HG03378 (cell line): Measurements from ENCODE around the gene ZNF438.

Experiments used
- ATAC-seq: cut with Tn5 transposase; IDR thresholded peaks from one replicate; pipeline ENCODE4 v1.9.1; 2021; ENCODE audit warnings: mild to moderate bottlenecking, moderate library complexity; ENCODE audit not compliant: unreplicated experiment

ZNF438 gene

DNA sequence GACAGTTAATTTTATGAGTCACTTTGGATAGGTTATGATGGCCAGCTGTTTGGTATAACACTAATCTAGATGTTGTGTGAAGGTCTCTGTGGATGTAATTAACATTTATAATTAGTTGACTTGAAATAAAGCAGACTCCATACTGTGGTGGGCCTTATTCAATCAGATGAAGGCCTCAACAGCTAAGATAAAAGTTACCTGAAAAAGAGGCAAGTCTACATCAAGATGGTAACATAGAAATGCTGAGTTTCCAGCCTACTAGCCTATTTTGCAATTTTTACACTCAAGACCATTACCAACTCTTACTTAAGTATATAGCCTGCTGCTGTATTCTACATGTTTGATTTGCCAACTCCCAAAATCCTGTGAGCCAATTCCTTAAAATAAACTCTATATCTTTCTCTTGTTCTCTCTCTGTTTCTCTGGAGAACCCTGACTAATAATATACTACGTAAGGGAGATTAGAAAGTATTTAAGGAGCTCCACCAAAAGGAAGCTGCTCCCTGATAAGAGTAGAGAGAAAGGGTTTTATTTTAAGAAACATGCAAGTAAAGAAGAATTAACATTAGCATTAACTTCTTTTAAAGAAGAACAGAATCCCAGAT, 42.7 kb downstream of the ZNF438 start:
- no peak for ATAC-seq

DNA sequence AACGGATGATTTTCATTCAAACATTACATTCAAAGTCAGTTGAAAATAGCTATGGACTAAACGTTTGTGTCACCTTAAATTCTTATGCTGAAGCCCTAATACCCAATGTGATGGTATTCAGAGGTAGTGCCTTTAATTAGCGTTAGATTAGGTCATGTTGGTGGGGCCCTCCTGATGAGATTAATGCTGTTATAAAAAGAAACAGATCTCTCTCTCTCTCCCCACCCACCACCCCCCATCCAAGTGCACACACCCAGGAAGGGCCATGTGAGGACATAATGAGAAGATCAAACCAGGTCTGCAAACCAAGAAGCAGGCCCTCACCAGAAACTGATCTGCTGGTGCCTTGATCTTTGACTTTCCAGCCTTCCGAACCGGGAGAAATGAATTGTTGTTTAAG, 44.2 kb downstream of the ZNF438 start:
- no peak for ATAC-seq

DNA sequence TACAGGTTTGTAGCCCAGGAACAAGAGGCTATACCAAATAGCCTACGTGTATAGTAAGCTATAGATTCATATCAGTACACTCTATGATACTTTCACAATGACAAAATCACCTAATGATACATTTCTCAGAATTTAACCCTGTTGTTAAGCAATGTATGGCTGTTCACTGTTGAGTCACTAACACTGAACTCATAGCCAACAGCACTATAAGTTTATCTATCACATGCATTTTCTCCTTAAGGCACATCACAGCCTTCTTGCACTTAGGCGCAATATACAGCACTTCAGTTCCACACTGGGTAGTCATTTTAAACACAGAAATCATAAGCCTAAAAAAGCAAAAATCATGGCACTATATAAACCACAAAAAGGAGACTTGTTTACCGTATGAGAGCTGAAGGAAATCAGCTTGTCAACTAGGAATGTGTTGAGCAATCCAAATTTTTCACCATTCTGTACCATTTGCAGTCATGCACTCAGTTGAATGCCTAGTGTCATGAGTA, 45.6 kb downstream of the ZNF438 start:
- ATAC-seq, result no peak

DNA sequence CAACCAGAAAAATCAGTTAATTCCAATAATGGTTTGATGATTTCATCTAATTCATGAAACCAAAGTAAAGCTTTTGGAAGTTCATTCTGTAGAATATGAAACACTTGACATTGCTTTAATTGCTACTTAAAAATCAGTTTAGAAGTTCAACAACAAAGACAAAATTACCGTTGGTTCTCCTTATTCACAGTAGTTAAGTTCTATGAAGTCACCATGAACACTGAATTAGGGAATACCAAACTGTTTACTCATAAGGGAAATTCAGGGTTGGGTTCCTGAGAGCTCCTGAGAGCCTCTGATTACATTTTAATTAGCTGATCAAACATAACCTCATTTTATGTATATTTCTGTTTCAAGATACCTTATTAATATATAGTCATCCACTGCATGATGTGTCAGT, 46.2 kb downstream of the ZNF438 start:
- no peak for ATAC-seq

DNA sequence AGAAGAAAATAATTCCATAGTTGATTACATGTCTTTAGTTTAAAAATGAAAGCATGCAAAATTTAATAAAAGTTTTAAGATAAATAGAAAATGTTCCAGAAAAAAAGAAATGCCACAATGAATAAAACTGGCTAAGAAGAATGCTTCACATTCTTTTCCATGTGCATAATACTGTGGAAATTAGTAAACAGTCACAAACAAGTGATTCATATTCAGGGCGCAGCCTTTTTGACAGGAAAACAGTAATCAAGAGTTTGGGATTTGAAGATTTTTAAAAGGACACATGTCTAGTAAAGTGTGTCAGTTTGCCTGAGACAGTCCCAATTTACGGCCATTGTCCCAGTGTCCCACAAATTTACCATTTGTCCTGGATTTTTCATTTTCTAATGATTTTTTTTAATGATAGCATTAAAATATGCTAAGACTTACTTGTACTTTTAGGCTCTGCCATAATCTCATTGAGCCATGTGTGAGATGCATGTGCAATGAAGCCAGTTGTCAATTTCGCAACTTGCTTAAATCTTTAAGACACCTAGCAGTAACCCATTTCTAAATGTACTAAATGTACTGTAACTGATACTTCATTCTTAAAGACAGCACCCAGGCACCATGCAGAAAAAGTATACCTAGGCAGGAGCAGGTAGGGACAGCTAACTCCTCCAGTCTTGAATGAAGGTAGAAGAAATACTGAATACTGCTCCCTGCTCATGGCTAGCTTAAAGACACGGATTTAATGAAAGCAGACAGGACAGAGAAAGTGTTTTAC, 46.9 kb downstream of the ZNF438 start:
- no peak for ATAC-seq

DNA sequence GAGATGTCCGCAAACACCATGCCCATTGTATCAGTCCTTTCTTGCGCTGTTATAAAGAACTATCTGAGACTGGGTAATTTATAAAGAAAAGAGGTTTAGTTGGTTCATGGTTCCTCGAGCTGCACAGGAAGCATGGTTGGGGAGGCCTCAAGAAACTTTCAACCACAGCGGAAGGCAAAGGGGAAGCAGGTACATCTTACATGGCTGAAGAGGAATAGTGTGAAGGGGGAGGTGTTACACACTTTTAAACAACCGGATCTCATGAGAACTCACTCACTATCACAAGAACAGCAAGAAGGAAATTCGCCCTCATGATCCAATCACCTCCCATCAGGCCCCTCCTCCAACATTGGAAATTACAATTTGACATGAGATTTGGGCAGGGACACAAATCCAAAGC, 48.5 kb downstream of the ZNF438 start:
- ATAC-seq, result peak; percentile 56

DNA sequence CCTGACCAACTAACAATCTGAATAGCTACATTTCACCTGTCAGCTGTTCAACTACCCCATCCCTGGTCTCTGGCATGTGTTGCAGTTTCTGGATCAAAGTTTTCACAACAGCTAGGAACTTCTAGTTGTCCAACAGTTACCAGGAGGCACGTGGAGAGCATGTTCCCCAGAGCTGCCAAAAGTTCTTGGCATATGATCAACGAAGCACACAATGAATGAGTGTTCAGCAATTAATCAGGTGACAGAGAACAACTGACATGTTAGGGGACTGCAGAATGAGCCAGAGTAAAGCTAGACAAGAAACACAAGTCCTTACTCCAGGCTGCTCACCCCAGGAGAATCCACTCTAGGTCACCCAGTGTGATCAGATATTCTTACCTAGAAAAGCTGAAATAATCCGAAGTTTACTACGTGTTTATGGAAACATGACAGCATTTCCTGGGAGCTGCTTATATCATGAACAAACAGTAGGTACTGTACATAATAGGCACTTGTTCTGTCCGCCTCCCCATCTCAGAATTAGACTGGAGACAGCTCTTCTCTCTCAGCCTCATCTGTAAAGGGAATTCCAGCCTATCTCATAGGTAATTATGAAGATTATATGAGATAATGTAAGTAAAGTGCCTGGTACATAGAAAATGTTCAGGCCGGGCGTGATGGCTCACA, 50.6 kb downstream of the ZNF438 start:
- no peak for ATAC-seq

DNA sequence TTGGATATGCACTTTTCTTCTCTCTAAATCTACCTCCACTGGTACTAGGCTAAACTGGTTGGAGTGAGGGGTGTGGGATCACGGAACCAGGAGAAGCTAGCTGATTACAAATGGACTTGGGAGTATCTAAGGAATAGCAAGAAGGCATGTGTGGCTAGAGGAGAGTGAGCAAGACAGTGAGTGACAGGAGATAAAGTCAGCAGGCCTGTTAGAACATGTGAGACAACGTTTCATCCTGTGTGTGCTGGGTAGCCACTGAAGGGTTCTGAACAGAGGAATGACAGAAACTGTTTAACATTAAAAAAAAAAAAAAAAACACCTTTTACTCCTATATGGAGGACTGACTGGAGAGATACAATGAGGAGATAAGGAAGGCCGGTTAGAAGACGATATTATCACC, 51.7 kb downstream of the ZNF438 start:
- ATAC-seq, result no peak

DNA sequence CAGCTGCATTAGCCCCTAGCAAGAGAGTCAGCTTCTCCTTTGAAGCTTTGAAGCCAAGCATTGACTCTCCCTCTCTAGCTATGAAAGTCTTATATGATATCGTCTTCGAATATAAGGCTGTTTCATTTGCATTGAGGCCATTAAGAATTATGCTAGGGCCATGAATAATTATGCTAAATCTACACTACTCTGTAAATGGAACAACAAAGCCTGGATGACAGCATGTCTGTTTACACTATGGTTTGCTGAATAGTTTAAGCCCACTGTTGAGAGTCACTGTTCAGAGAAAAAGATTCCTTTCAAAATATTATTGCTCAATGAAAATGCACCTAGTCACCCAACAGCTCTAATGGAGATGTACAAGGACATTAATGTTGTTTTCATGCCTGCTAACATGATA, 52.8 kb downstream of the ZNF438 start:
- no peak for ATAC-seq

DNA sequence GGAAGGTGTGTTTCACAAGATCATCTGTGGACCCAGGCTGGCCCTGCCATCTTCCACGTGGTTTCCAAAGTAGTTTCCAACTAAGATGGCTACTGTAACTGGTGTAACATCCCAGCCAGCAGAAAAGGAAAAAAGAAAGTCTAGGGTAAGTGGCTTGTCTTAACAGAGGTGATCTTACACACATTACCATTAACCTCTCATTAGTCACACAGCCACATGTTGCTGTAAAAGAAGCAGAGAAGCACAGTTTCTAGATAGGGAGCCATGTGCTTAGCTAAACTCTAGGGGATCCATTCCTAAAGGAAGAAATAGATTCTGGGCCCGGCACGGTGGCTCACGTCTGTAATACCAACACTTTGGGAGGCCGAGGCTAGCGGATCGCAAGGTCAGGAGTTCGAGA, 54.3 kb downstream of the ZNF438 start:
- ATAC-seq, result no peak

DNA sequence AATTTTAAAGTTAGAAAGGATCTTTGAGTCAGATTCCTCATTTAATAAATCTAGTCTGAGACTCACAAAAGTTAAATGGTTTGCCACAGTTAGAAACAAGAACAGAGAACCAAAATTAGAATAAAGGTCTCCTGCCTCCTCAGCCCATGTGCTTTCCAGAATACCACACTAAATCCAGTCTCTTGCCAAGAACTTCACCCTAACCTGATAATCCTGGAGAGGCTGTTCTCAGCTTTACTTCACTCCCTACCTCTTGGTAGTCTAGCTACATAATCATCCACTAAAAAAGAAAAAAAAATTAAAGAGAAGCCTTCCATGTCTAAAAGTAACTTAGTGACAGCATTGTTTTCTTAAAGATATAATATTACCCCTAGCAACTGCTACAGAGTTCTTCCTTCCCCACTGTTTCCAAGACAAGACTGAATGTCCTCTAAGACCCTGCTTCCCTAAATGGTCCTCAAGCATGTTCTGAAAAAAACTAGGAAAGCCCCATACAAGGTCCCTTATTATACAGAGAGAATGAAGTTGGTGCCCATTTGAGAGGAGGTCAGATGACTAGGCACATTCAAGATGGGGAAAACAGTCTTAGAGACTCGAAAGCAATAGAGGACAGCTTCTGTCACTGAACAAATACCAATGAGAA, 56.8 kb downstream of the ZNF438 start:
- ATAC-seq, result no peak

DNA sequence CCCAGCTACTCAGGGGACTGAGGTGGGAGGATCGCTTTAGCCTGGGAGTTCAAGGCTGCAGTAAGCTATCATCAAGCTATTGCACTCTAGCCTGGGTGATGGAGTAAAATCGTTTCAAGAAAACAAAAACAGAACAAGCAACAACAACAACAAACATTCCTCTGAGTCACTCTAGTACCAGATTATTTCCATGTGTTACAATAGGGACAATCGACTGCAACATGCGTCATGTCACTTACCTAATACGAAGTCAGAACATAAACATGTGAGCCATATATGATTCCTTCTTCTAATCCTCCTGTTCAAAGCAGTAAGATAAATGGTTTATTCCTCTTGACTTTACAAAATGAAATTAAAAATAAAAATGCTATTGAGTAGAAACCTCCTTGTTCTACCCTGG, 57.3 kb downstream of the ZNF438 start:
- no peak for ATAC-seq

DNA sequence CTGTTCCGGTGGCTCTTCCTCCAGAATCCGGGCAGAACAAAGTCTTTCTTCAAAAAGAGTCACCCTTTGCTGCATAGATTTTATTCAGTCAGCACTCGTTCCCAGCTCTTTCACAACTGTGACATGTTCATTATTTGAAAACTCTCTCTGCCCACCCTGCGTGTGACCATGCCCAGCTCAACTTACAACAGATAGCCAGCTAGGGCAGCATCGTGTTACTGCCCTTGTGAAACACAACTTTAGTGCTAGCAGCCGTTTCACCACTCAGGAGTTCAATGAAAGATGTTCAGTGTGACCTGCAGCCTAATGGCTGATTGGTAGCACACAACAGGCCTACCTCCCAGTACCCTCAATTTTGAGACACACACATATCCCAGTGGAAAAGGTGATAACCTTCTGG, 57.9 kb downstream of the ZNF438 start:
- ATAC-seq, result no peak

DNA sequence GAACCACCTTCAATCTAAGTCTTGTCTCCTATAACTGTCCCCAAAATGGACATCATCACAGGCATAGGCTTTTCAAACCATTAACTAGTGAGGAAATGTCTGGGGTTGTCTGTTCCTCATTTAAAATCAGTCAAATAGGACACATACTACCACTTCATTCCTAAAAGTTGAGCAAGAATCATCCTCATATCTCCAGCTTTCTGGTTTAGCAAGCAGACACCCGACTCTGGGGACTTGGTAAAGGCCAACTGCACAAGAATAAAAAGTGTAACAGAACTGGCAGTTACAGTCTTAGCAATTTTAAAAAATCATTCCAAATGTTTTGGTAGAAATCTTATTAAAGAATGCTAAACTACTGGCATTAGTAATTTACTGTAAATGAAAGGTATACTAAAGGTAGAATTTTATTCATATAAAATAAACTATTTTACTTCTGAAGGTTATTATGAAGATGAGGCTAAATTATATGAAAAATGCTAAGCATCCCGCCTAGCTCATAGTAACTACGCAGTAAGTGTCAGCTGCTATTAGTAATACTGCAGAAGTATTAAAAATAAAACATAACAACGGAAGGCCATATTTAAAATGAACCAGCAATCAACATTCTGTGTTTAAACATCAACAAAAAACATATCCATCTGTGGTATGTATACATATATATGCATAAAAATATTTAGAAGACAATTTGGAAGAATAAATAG, 60.8 kb downstream of the ZNF438 start:
- no peak for ATAC-seq

DNA sequence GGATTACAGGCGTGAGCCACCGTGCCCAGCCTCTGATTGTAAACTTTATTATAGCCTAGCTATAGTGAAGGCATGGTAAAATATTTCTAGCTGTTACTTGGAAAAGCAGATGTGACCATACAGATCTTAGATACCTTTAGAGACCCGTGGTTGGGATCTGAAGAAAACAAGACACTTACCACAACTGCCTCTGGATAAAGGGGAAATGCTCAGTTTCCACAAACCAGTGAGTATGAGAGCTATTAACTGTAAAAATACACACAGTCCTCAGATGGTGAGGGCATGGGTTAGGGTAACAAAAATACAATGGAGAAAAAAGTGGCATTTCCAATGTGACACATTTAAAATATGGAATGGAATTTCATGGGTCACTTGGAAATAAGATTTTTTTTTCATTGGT, 63.0 kb downstream of the ZNF438 start:
- ATAC-seq, result no peak

DNA sequence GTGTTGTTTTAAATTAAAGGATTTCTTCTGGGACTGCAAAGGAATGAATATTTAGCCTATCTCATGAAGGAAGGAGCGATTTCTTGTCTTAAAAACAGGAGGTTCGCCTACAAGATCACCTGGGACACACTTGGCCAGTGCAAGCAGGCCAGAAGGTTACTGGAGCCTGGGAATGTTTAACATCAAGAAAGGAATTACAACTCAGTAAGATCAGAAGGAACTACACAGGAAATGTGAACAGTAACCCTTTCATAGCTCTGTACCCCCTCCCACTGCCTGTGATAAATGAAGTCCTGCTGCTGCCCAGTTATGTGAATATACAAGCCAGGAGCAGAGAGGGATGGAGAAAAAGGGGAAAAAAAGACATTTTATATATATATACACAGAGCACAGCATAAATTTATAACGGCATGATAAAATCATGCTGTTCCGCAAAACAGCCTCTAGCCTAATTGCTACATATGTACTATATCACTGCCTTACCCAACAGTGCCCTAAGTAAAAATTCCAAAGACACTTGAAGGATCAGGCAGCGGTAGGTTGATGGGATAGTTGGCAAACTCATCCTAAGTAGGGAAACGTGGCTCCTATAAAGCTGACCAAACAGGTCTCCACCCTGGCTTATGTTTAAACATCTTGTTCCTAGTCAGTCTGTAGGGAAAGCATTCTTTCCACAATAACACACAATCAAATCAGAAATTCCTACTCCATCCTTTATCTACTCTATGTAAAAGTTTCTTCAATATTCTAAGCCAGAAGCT, 63.8 kb downstream of the ZNF438 start:
- no peak for ATAC-seq

DNA sequence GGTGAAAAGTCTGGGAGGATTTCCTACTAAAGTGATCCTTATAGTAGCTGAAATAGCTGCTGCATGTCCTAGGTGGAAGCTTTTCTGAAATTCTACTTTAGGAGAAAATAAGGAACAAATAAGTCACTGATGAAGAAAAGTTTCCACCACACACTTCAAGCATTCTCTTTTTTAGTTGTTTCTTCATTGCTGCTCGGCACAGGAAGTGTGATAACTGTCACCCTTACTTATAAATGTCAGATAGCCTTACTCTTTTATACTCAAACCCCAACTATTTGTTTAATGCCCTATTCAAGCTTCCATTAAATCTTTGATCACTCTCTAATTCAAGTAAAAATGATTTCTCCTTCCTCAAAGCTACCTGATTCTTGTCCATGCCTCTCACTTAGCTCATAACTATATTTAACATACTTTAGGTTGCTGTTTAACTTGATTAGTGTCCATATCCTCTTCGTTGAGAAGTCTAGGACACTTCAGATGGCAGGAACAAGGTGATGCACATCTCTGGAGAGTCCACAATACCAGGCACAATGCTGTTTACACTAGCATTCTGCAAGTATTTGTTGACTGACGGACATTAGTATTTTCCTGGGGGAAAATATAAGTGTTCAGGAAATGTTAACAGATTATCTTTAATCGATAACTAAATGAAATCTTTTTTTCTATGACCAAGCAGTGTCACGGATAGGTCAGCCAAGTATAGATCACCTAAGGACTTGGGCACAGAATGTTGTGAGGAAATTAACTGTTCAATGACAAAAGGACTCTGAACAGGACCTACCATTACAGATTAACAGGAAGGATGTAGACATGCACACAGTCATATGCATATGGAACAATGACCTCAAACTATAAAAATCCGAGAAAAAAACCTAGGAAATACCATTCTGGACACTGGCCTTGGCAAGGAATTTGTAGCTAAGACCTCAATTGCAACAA, 67.4 kb downstream of the ZNF438 start:
- ATAC-seq, result no peak

DNA sequence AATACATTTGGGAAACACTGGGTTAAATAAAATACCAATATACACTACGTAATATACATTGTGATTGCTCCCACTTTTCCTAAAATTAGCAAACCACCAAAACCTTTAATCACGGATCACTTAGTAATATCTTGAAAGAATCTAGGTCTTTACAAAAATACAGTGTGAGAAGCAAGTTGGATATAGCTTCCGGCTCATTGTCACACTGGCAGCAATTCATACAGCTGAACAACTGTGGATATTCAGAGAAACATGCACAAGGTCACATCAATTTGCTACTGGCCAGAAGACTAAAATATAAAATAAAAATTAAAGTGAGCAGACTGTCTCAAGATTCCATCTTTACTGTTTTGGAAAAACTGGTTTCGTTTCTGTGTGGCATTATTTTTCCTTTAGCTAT, 69.1 kb downstream of the ZNF438 start:
- ATAC-seq, result no peak

DNA sequence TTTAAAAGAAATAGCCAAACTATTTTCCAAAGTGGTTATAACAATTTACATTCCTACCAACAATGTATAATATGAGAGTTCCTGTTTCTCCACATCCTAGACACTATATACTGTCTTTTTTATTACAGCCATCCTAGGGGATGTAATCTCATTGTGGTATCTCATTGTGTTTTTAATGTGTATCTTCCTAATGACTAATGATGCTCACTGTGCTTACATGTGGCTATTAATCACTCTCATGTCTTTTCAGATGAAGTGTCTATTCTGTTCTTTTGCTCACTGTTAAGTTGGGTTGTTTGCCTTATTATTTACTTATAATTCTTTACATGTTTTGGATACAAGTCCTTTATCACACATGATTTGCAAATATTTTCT, 71.8 kb downstream of the ZNF438 start:
- ATAC-seq, result no peak
